ENCODE measurements around the gene MAP3K14.

Gene MAP3K14

DNA sequence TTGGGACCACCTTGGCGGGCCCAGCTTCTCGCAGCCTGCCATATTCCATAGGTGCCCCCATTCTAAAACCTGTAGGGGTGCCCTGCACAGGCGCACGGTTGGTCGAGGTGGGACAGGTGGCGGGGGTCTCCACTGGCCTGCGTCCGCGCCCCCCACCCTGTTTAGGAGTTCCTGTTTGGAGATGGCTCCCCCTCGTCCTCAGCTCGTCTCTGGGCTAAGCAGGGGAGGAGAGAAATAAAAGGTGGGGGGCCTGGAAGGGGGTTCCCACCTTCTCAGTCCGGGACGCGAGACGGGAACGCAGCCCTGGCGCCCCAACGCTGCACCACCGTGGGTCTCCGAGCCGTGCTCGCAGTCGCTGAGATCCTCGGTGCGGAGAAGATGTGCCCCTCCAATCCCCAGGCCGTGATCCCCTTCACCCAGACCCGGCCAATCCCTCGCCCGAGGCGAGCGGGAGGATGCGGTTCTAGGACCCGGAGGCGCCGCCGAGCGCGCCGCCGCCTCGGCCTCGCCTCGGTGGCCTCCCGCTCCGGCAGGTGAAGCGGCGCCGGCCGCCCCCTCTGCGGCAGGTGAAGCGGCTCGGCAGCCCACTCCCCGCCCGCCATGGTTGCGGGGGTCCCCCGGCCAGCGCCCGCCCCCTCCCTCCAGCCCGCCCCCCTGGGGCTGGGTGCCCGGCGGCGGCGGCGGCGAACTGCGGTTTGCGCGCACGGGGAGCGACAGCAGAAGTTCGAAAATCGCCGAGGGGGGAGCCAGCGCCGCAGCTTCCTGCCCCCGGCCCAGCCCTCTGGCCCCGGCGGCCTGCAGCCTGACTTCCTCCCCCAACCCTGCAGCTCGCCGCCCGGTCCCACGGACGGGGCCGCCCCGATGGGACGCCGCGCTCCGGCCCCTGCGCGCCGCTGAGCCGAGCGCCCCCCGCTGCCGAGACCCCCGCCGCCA, 95.5 kb downstream of the MAP3K14 start, which contains the start of gene FMNL1:
Gene FMNL1, plus strand, starts transcription at position 805 of the 933 bp plus-strand sequence. CDS start 240 bp downstream, outside the sequence.
- TF ChIP-seq, protein P1, sequence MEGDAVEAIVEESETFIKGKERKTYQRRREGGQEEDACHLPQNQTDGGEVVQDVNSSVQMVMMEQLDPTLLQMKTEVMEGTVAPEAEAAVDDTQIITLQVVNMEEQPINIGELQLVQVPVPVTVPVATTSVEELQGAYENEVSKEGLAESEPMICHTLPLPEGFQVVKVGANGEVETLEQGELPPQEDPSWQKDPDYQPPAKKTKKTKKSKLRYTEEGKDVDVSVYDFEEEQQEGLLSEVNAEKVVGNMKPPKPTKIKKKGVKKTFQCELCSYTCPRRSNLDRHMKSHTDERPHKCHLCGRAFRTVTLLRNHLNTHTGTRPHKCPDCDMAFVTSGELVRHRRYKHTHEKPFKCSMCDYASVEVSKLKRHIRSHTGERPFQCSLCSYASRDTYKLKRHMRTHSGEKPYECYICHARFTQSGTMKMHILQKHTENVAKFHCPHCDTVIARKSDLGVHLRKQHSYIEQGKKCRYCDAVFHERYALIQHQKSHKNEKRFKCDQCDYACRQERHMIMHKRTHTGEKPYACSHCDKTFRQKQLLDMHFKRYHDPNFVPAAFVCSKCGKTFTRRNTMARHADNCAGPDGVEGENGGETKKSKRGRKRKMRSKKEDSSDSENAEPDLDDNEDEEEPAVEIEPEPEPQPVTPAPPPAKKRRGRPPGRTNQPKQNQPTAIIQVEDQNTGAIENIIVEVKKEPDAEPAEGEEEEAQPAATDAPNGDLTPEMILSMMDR (IDR thresholded peaks at IDR 0.05; ENCODE audit: low read depth, low read length), result no peak
- DNase-seq (ENCODE audit: extremely low read depth, low read depth), result no peak

DNA sequence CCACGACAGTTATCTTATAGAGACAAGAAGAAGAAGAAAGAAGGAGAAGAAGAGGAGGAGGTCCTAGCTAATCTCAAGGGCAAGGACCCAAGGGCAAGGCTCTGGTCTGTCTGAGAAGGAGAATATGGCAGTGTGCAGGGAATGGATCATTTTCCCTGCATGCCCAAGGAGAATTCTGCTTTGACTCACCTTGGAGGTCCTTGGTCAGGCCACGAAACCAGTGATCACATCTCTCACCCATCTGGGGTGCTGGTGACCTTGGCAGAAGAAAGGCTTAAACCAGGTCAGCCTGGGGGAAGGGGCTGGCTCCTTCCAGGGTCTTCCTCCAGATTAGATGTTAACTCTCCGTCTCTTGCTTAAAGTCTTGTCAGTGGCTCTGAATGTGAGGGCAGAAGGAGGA, 96.7 kb downstream of the MAP3K14 start:
- no peak for DNase-seq (ENCODE audit: extremely low read depth, low read depth)
- TF ChIP-seq, protein P1 (IDR thresholded peaks at IDR 0.05; ENCODE audit: low read depth, low read length), result no peak

DNA sequence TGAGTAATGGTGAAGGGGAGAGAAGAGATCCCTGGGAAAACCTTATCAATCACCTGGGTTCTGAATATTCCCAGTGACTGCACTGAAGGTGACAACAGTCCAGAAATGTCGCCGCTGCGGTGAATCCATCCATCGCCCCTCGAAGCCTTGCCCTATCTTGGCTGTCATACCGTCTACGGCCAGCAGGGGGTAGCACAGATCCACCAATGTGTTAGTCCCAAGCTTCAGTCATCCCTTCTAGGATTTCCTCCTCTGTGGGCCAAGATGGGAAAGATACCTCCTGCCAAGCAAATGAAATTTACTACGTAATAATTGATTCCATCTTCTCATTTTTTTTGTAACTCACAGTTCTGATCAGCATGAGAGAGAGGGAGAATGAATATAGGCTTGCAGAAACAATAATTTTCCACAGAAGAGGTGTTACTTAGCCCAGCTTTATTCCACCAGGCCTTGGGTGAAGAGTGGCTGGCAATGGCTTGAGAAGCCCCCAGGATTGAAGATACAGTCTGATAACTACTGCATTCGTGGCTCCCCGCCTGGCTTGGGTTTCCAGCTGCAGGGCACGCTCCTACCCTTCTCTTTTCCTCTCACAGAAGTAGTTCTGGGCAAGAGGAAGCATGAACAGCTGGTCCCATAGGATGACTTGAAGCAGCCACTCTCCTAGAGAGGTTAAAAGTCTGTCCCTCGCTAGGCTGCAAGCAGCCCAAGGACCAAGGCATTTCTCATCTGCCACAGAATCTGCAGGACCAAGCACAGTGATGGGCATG, 97.7 kb downstream of the MAP3K14 start:
- TF ChIP-seq, protein P1 (IDR thresholded peaks at IDR 0.05; ENCODE audit: low read depth, low read length), result peak; percentile 93
- peak; percentile 83 for DNase-seq (ENCODE audit: extremely low read depth, low read depth)
